GM23248 (cell line): Measurements from ENCODE around the gene PLA2G2C.

ENCODE experiments used
- EZH2 ChIP-seq: fragments of 200-600 bp; sonication (generic); IDR thresholded peaks from 2 replicates; pipeline ENCODE4 v1.6.1; 2018; ENCODE audit warnings: antibody characterized with exemption, mild to moderate bottlenecking; ENCODE audit not compliant: insufficient read depth, poor library complexity, severe bottlenecking
- EZH2phosphoT487 ChIP-seq: fragments of 200-600 bp; sonication (generic); IDR thresholded peaks from 2 replicates; pipeline ENCODE4 v1.6.1; 2018; ENCODE audit warnings: antibody characterized with exemption, moderate library complexity, mild to moderate bottlenecking, low read depth; ENCODE audit not compliant: insufficient read depth

- TF ChIP-seq EZH2 (no peak), EZH2phosphoT487 (no peak)
These were observed 61.8 kb downstream of the PLA2G2C start for GRCh38 chr1:20124456-20125057.
